SK-N-SH treated with all-trans-retinoic acid at 6 μM for 48 hours (cell line): ENCODE data around the gene FAXDC2.

Experiments used
- ATAC-seq: fragments of 200-7000 bp; cut with Tn5 transposase; 3 replicates; pipeline ENCODE4 v1.9.1; 2020; ENCODE audit warnings: mild to moderate bottlenecking, moderate library complexity
- ARNTL ChIP-seq: fragments of 450-650 bp; formaldehyde crosslinking; IDR thresholded peaks from 2 replicates; pipeline ENCODE4 v1.5.0; 2020; ENCODE audit warnings: low read depth, mild to moderate bottlenecking, moderate library complexity, borderline replicate concordance
- BACH2 ChIP-seq: fragments of 250-450 bp; sonication (Bioruptor Pico); IDR thresholded peaks from 2 replicates; pipeline ENCODE4 v1.9.0; 2021; ENCODE audit warnings: mild to moderate bottlenecking, borderline replicate concordance
- CREB5 ChIP-seq: fragments of 250-450 bp; sonication (Bioruptor Pico); IDR thresholded peaks from 2 replicates; pipeline ENCODE4 v1.5.1; 2020; ENCODE audit warnings: low read depth, mild to moderate bottlenecking, moderate library complexity
- CSDC2 ChIP-seq: fragments of 250-450 bp; sonication (Bioruptor Pico); IDR thresholded peaks from 2 replicates; pipeline ENCODE4 v1.5.0; 2020; ENCODE audit warnings: mild to moderate bottlenecking, moderate library complexity
- ESRRG ChIP-seq: fragments of 250-450 bp; sonication (Bioruptor Pico); IDR thresholded peaks from 2 replicates; pipeline ENCODE4 v1.6.1; 2021; ENCODE audit warnings: mild to moderate bottlenecking
- GLIS3 ChIP-seq: fragments of 250-450 bp; sonication (Bioruptor Pico); IDR thresholded peaks from 2 replicates; pipeline ENCODE4 v1.5.0; 2020; ENCODE audit warnings: mild to moderate bottlenecking, moderate library complexity
- ISL1 ChIP-seq: fragments of 250-450 bp; sonication (Bioruptor Pico); IDR thresholded peaks from 2 replicates; pipeline ENCODE4 v2.1.2; 2022; ENCODE audit warnings: mild to moderate bottlenecking, moderate library complexity
- OSR1 ChIP-seq: fragments of 250-450 bp; sonication (Bioruptor Pico); IDR thresholded peaks from 2 replicates; pipeline ENCODE4 v1.8.0; 2022; ENCODE audit warnings: moderate library complexity, mild to moderate bottlenecking, inconsistent platforms
- PATZ1 ChIP-seq: fragments of 250-450 bp; sonication (Bioruptor Pico); IDR thresholded peaks from 2 replicates; pipeline ENCODE4 v1.8.0; 2020; ENCODE audit warnings: mild to moderate bottlenecking, moderate library complexity, borderline replicate concordance
- PPARA ChIP-seq: fragments of 250-450 bp; sonication (Bioruptor Pico); IDR thresholded peaks from 2 replicates; pipeline ENCODE4 v1.5.0; 2020; ENCODE audit warnings: mild to moderate bottlenecking, borderline replicate concordance
- RARB ChIP-seq: fragments of 250-450 bp; sonication (Bioruptor Pico); IDR thresholded peaks from 2 replicates; pipeline ENCODE4 v1.8.0; 2021; ENCODE audit warnings: mild to moderate bottlenecking, moderate library complexity
- SNAI2 ChIP-seq: fragments of 250-450 bp; sonication (Bioruptor Pico); IDR thresholded peaks from 2 replicates; pipeline ENCODE4 v1.5.0; 2020; ENCODE audit warnings: mild to moderate bottlenecking, moderate library complexity
- TCF4 ChIP-seq: fragments of 250-450 bp; sonication (Bioruptor Pico); IDR thresholded peaks from 2 replicates; pipeline ENCODE4 v1.8.0; 2021; ENCODE audit warnings: mild to moderate bottlenecking, moderate library complexity, borderline replicate concordance
- TOX ChIP-seq: fragments of 250-450 bp; sonication (Bioruptor Pico); IDR thresholded peaks from 2 replicates; pipeline ENCODE4 v1.8.0; 2021; ENCODE audit warnings: mild to moderate bottlenecking, moderate library complexity, borderline replicate concordance
- ZC3H10 ChIP-seq: fragments of 250-450 bp; sonication (Bioruptor Pico); IDR thresholded peaks from 2 replicates; pipeline ENCODE4 v1.5.1; 2021; ENCODE audit warnings: mild to moderate bottlenecking, moderate library complexity
- ZFP3 ChIP-seq: fragments of 250-450 bp; sonication (Bioruptor Pico); IDR thresholded peaks from 2 replicates; pipeline ENCODE4 v1.5.0; 2020; ENCODE audit warnings: mild to moderate bottlenecking, moderate library complexity
- ZFP30 ChIP-seq: fragments of 450-650 bp; formaldehyde crosslinking; IDR thresholded peaks from 2 replicates; pipeline ENCODE4 v1.5.0; 2022; ENCODE audit warnings: mild to moderate bottlenecking, moderate library complexity
- ZNF565 ChIP-seq: fragments of 450-650 bp; formaldehyde crosslinking; conservative IDR thresholded peaks from 2 replicates; pipeline ENCODE4 v1.5.0; 2020; ENCODE audit warnings: low read depth, mild to moderate bottlenecking, moderate library complexity
- ZNF70 ChIP-seq: fragments of 450-650 bp; formaldehyde crosslinking; IDR thresholded peaks from 2 replicates; pipeline ENCODE4 v1.5.0; 2020; ENCODE audit warnings: mild to moderate bottlenecking, moderate library complexity
- TF ChIP-seq, protein P1 (sequence below): fragments of 250-450 bp; sonication (Bioruptor Pico); IDR thresholded peaks from 2 replicates; pipeline ENCODE4 v1.5.0; 2020; ENCODE audit warnings: mild to moderate bottlenecking, moderate library complexity
- TF ChIP-seq, protein P2 (sequence below): fragments of 250-450 bp; sonication (Bioruptor Pico); IDR thresholded peaks from 2 replicates; pipeline ENCODE4 v1.5.1; 2021; ENCODE audit warnings: mild to moderate bottlenecking, moderate library complexity
- TF ChIP-seq, protein P3 (sequence below): fragments of 250-450 bp; sonication (Bioruptor Pico); IDR thresholded peaks from 2 replicates; pipeline ENCODE4 v1.8.0; 2021; ENCODE audit warnings: low read depth, mild to moderate bottlenecking, moderate library complexity, borderline replicate concordance

FAXDC2 gene

DNA sequence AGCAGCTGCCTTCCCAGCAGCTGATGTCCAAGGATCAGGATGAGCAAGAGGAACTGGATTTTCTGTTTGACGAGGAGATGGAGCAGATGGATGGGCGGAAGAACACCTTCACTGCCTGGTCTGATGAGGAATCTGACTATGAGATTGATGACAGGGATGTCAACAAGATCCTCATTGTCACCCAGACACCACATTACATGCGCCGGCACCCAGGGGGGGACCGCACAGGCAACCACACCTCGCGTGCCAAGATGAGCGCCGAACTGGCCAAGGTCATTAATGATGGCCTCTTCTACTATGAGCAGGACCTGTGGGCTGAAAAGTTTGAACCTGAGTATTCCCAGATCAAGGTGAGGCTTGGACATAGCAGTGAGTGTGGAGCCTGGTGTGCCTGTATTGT lies 48.4 kb downstream of the FAXDC2 start:
- no peak for TF ChIP-seq TCF4 (CRISPR knock-in tag)
- TF ChIP-seq ZNF70 (CRISPR knock-in tag): no peak
- no peak for TF ChIP-seq PATZ1 (CRISPR knock-in tag)
- TF ChIP-seq CREB5: no peak
- no peak for TF ChIP-seq CSDC2 (CRISPR knock-in tag)
- no peak for ATAC-seq

- no peak for ATAC-seq
- no peak for TF ChIP-seq SNAI2 (CRISPR knock-in tag)
- no peak for TF ChIP-seq PATZ1 (CRISPR knock-in tag)
- TF ChIP-seq TOX (CRISPR knock-in tag): no peak
- no peak for TF ChIP-seq ESRRG (CRISPR knock-in tag)
- TF ChIP-seq, all 23 proteins: peak for 0
Observed at GRCh38 chr5:154801083-154801482, 49.3 kb downstream of the FAXDC2 start.

- no peak for ATAC-seq
- TF ChIP-seq RARB (CRISPR knock-in tag) (no peak), ZC3H10 (CRISPR knock-in tag) (no peak), ISL1 (CRISPR knock-in tag) (no peak), OSR1 (CRISPR knock-in tag) (no peak), ESRRG (CRISPR knock-in tag) (no peak), BACH2 (CRISPR knock-in tag) (no peak), CSDC2 (CRISPR knock-in tag) (no peak), TOX (CRISPR knock-in tag) (no peak)
- TF ChIP-seq, protein P1, sequence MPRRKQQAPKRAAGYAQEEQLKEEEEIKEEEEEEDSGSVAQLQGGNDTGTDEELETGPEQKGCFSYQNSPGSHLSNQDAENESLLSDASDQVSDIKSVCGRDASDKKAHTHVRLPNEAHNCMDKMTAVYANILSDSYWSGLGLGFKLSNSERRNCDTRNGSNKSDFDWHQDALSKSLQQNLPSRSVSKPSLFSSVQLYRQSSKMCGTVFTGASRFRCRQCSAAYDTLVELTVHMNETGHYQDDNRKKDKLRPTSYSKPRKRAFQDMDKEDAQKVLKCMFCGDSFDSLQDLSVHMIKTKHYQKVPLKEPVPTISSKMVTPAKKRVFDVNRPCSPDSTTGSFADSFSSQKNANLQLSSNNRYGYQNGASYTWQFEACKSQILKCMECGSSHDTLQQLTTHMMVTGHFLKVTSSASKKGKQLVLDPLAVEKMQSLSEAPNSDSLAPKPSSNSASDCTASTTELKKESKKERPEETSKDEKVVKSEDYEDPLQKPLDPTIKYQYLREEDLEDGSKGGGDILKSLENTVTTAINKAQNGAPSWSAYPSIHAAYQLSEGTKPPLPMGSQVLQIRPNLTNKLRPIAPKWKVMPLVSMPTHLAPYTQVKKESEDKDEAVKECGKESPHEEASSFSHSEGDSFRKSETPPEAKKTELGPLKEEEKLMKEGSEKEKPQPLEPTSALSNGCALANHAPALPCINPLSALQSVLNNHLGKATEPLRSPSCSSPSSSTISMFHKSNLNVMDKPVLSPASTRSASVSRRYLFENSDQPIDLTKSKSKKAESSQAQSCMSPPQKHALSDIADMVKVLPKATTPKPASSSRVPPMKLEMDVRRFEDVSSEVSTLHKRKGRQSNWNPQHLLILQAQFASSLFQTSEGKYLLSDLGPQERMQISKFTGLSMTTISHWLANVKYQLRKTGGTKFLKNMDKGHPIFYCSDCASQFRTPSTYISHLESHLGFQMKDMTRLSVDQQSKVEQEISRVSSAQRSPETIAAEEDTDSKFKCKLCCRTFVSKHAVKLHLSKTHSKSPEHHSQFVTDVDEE (CRISPR knock-in tag): no peak
- TF ChIP-seq, protein P2, sequence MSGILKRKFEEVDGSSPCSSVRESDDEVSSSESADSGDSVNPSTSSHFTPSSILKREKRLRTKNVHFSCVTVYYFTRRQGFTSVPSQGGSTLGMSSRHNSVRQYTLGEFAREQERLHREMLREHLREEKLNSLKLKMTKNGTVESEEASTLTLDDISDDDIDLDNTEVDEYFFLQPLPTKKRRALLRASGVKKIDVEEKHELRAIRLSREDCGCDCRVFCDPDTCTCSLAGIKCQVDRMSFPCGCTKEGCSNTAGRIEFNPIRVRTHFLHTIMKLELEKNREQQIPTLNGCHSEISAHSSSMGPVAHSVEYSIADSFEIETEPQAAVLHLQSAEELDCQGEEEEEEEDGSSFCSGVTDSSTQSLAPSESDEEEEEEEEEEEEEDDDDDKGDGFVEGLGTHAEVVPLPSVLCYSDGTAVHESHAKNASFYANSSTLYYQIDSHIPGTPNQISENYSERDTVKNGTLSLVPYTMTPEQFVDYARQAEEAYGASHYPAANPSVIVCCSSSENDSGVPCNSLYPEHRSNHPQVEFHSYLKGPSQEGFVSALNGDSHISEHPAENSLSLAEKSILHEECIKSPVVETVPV (CRISPR knock-in tag): no peak
Observed at GRCh38 chr5:154800582-154800981, 49.8 kb downstream of the FAXDC2 start.

DNA sequence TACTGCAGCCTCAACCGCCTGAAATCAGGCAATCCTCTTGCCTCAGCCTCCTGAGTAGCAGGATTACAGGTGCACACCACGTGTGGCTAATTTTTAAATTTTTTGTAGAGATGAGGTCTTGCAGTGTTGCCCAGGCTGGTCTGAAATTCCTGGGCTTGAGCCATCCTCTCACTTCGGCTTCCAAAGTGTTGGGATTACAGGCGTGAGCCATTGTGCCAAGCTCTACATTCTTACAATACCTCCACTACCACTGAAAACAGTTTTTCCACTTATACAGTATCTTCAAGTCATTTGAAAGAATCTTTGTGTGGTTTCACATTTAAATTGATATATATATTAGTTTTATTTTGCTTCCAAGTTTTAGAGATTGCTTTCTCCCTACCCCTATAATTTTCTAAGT lies 52.6 kb downstream of the FAXDC2 start:
- ATAC-seq: no peak
- TF ChIP-seq ZNF565: no peak
- TF ChIP-seq SNAI2 (CRISPR knock-in tag): no peak
- no peak for TF ChIP-seq ISL1 (CRISPR knock-in tag)
- TF ChIP-seq CREB5: no peak
- TF ChIP-seq ZFP30 (CRISPR knock-in tag): no peak
- TF ChIP-seq, protein P3, sequence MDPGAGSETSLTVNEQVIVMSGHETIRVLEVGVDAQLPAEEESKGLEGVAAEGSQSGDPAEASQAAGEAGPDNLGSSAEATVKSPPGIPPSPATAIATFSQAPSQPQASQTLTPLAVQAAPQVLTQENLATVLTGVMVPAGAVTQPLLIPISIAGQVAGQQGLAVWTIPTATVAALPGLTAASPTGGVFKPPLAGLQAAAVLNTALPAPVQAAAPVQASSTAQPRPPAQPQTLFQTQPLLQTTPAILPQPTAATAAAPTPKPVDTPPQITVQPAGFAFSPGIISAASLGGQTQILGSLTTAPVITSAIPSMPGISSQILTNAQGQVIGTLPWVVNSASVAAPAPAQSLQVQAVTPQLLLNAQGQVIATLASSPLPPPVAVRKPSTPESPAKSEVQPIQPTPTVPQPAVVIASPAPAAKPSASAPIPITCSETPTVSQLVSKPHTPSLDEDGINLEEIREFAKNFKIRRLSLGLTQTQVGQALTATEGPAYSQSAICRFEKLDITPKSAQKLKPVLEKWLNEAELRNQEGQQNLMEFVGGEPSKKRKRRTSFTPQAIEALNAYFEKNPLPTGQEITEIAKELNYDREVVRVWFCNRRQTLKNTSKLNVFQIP (CRISPR knock-in tag): no peak
- TF ChIP-seq ARNTL: no peak
- no peak for TF ChIP-seq GLIS3
- no peak for TF ChIP-seq PPARA
- TF ChIP-seq ZFP3: no peak
- TF ChIP-seq ZC3H10 (CRISPR knock-in tag): no peak
- TF ChIP-seq BACH2 (CRISPR knock-in tag): no peak
